Measurements from ENCODE around the gene LAMTOR4.

DNA sequence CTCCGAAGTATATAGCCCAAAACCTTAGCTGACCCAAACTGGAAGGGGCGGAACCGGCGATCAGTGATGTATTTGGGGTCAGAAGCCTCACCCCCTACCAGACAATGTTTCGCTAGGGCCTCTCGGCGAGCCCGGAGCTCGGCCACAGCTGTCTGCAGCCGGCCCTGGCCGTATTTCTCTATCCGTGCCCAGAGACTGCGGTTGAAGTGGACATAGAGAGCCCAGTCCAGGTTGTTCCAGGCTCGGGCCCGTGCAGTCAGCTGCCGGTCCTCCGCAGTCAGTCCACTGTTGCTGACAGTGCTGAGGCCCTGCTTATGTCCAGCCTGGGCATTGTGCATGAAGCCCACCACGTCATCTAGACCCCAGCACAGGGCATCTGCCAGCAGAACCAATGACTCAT, 11.3 kb downstream of the LAMTOR4 start:
- TF ChIP-seq, protein P1, sequence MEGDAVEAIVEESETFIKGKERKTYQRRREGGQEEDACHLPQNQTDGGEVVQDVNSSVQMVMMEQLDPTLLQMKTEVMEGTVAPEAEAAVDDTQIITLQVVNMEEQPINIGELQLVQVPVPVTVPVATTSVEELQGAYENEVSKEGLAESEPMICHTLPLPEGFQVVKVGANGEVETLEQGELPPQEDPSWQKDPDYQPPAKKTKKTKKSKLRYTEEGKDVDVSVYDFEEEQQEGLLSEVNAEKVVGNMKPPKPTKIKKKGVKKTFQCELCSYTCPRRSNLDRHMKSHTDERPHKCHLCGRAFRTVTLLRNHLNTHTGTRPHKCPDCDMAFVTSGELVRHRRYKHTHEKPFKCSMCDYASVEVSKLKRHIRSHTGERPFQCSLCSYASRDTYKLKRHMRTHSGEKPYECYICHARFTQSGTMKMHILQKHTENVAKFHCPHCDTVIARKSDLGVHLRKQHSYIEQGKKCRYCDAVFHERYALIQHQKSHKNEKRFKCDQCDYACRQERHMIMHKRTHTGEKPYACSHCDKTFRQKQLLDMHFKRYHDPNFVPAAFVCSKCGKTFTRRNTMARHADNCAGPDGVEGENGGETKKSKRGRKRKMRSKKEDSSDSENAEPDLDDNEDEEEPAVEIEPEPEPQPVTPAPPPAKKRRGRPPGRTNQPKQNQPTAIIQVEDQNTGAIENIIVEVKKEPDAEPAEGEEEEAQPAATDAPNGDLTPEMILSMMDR (IDR thresholded peaks at IDR 0.05) = no peak
- TF ChIP-seq POLR2AphosphoS5 (IDR thresholded peaks at IDR 0.05) (no peak), EP300 (IDR thresholded peaks at IDR 0.05) (no peak), POLR2A (IDR thresholded peaks at IDR 0.05) (no peak)

Data from gastroesophageal sphincter (tissue), 3 donors.